HG02884 (cell line): ENCODE data around the gene LYZL1.
"Not testable (repeated sequence)": the region's sequence is repeated elsewhere in the genome, so short reads cannot be mapped to it uniquely, and the experiment has no call there.

Experiments used
- ATAC-seq: cut with Tn5 transposase; IDR thresholded peaks from one replicate; pipeline ENCODE4 v1.9.1; 2021; ENCODE audit warnings: mild to moderate bottlenecking, moderate library complexity; ENCODE audit not compliant: unreplicated experiment

LYZL1 gene

GRCh38 chr10:29304995-29305335 lies 16.1 kb downstream of the LYZL1 start:
- no peak for ATAC-seq

GRCh38 chr10:29306688-29307087 lies 17.8 kb downstream of the LYZL1 start:
- no peak for ATAC-seq

GRCh38 chr10:29308142-29308541 lies 19.3 kb downstream of the LYZL1 start:
- ATAC-seq: not testable (repeated sequence)

- ATAC-seq: no peak
Measured at GRCh38 chr10:29309465-29309864, 20.6 kb downstream of the LYZL1 start.

- ATAC-seq: not testable (repeated sequence)
Measured at GRCh38 chr10:29310463-29310862, 21.6 kb downstream of the LYZL1 start.

- no peak for ATAC-seq
Measured at GRCh38 chr10:29313071-29313470, 24.2 kb downstream of the LYZL1 start.

- no peak for ATAC-seq
Measured at GRCh38 chr10:29314726-29315125, 25.9 kb downstream of the LYZL1 start.

- no peak for ATAC-seq
Measured at GRCh38 chr10:29315814-29316213, 26.9 kb downstream of the LYZL1 start.

- no peak for ATAC-seq
Measured at GRCh38 chr10:29316308-29317026, 27.6 kb downstream of the LYZL1 start.

GRCh38 chr10:29317027-29317420 lies 28.2 kb downstream of the LYZL1 start:
- ATAC-seq: no peak

- no peak for ATAC-seq
Measured at GRCh38 chr10:29317423-29318021, 28.7 kb downstream of the LYZL1 start.

GRCh38 chr10:29318141-29319071 lies 29.5 kb downstream of the LYZL1 start:
- not testable (repeated sequence) for ATAC-seq

GRCh38 chr10:29319205-29319781 lies 30.4 kb downstream of the LYZL1 start:
- ATAC-seq: no peak

- ATAC-seq: not testable (repeated sequence)
Measured at GRCh38 chr10:29320680-29321121, 31.8 kb downstream of the LYZL1 start.

GRCh38 chr10:29321656-29322055 lies 32.8 kb downstream of the LYZL1 start:
- no peak for ATAC-seq

GRCh38 chr10:29322918-29323317 lies 34.0 kb downstream of the LYZL1 start:
- ATAC-seq: no peak

- no peak for ATAC-seq
Measured at GRCh38 chr10:29323367-29323766, 34.5 kb downstream of the LYZL1 start.

- ATAC-seq: no peak
Measured at GRCh38 chr10:29324220-29324841, 35.5 kb downstream of the LYZL1 start.

GRCh38 chr10:29326299-29326698 lies 37.4 kb downstream of the LYZL1 start:
- no peak for ATAC-seq

GRCh38 chr10:29326886-29327745 lies 38.2 kb downstream of the LYZL1 start:
- no peak for ATAC-seq
